ENCODE measurements around the gene NEDD8.

NEDD8 gene

DNA sequence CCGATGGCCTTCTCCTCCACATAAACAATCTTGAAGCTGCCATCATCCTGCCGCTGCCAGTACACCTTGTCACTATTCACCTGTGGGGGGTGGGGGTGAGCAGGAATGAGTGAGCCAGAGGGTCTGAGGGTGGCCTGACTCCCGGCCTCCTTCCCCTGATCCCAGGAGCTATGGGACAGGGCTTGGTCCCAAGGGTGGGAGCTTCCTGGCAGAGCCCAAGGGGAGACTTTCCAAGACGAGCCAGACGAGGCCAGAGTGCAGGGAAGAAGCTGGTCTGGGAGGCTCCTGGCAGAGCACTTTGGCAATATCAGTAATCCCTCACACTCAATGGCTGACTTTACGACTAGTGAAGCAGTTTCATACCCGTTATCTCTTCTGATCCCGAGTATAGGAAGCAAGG, 23.3 kb upstream of the NEDD8 start:
- Histone ChIP-seq H2AFZ (ENCODE audit: low read length) (no peak overlapping the region), H3K9ac (ENCODE audit: low read length) (no peak overlapping the region), H3K4me2 (ENCODE audit: low read length) (no peak overlapping the region), H3K79me2 (ENCODE audit: insufficient read depth, low read length) (no peaks in the 10 kb centered on the region), H3K9me3 (ENCODE audit: low read length) (no peaks in the 10 kb centered on the region), H4K20me1 (ENCODE audit: insufficient read depth, low read length) (no peaks in the 10 kb centered on the region), H3K27me3 (ENCODE audit: insufficient read depth, low read length) (no peaks in the 10 kb centered on the region), H3K36me3 (ENCODE audit: insufficient read depth, low read length) (no peaks in the 10 kb centered on the region), H3K4me3 (ENCODE audit: low read depth, low read length, poor library complexity, severe bottlenecking) (no peak overlapping the region), H3K9me2 (ENCODE audit: low read depth, low read length) (no peaks in the 10 kb centered on the region), H3F3A (ENCODE audit: insufficient read depth, low read length) (no peaks in the 10 kb centered on the region), H3K4me1 (ENCODE audit: insufficient read depth, low read length, severe bottlenecking) (no peaks in the 10 kb centered on the region), H3K27ac (ENCODE audit: low read depth, low read length, poor library complexity, severe bottlenecking) (no peak overlapping the region)
- TF ChIP-seq EZH2 (IDR thresholded peaks at IDR 0.05; ENCODE audit: borderline replicate concordance, low read length): no peak
- TF ChIP-seq, protein P1, sequence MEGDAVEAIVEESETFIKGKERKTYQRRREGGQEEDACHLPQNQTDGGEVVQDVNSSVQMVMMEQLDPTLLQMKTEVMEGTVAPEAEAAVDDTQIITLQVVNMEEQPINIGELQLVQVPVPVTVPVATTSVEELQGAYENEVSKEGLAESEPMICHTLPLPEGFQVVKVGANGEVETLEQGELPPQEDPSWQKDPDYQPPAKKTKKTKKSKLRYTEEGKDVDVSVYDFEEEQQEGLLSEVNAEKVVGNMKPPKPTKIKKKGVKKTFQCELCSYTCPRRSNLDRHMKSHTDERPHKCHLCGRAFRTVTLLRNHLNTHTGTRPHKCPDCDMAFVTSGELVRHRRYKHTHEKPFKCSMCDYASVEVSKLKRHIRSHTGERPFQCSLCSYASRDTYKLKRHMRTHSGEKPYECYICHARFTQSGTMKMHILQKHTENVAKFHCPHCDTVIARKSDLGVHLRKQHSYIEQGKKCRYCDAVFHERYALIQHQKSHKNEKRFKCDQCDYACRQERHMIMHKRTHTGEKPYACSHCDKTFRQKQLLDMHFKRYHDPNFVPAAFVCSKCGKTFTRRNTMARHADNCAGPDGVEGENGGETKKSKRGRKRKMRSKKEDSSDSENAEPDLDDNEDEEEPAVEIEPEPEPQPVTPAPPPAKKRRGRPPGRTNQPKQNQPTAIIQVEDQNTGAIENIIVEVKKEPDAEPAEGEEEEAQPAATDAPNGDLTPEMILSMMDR (IDR thresholded peaks at IDR 0.05; ENCODE audit: low read length): no peak

DNA sequence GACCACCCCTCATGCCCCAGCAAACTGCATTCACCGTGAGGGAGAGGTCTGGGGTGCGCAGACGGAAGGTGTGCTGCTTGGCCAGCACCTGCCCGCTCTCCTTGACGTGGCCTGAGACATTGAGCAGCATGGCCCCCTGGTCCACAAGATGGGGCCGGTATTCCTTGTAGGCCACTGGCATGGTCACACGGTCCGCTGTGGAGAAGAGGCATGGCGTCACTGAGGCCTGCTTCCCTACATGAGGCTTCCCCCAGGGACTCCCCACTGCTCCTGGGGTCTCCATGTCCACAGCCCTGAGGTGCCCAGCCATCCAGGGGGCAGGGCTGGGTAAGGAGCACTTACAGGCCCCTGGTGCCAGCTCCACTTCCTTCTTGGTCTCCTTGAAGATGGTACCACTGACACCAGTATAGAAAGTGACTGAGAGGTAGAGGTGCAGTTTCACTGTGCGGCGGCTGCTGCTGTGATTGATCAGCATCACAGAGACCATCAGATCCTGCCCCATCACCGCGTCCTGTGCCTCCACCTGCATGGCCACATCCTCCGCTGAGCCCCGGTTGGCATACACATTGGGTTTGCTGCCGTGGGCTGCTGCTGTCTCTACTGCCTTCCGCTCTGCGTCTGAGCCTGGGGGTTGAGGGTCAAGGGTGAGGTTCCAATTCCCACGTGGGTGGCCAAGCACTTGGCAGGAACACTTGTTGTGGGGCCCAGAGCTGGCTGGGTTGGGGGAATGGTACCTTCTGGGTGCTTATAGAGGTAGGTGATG, 22.6 kb upstream of the NEDD8 start:
- H3K4me1 ChIP-seq (ENCODE audit: insufficient read depth, low read length, severe bottlenecking): no peaks in the 10 kb centered on the region
- TF ChIP-seq EZH2 (IDR thresholded peaks at IDR 0.05; ENCODE audit: borderline replicate concordance, low read length): no peak
- TF ChIP-seq, protein P1 (IDR thresholded peaks at IDR 0.05; ENCODE audit: low read length): no peak
- H3K27ac ChIP-seq (ENCODE audit: low read depth, low read length, poor library complexity, severe bottlenecking): no peak overlapping the region
- H3K27me3 ChIP-seq (ENCODE audit: insufficient read depth, low read length): no peaks in the 10 kb centered on the region
- H2AFZ ChIP-seq (ENCODE audit: low read length): no peak overlapping the region
- H3K4me2 ChIP-seq (ENCODE audit: low read length): no peak overlapping the region
- H4K20me1 ChIP-seq (ENCODE audit: insufficient read depth, low read length): no peaks in the 10 kb centered on the region
- H3K9me2 ChIP-seq (ENCODE audit: low read depth, low read length): no peaks in the 10 kb centered on the region
- H3K9ac ChIP-seq (ENCODE audit: low read length): no peak overlapping the region
- H3F3A ChIP-seq (ENCODE audit: insufficient read depth, low read length): no peaks in the 10 kb centered on the region
- H3K4me3 ChIP-seq (ENCODE audit: low read depth, low read length, poor library complexity, severe bottlenecking): no peak overlapping the region
- H3K79me2 ChIP-seq (ENCODE audit: insufficient read depth, low read length): no peaks in the 10 kb centered on the region
- H3K36me3 ChIP-seq (ENCODE audit: insufficient read depth, low read length): no peaks in the 10 kb centered on the region
- H3K9me3 ChIP-seq (ENCODE audit: low read length): no peaks in the 10 kb centered on the region

DNA sequence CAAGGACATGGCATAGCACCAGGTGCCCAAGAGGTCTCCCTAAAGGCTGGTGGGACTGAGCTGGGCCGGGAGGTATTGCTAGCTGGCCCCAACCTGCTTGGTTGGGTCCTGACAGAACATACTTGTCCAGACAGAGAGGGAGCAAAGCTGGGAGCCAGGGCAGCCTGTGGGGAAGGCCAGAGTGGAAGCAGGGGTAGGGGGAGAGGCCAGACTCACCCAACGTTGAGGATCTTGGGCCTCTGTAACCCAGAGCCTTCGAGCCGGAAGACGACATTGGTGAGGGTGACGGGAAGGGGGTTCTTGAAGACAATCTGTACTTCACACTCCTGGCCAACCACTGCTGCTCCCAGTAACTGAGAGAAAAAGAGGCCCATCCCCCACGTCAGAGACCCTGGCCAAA, 21.8 kb upstream of the NEDD8 start:
- Histone ChIP-seq H3K27me3 (ENCODE audit: insufficient read depth, low read length) (no peaks in the 10 kb centered on the region), H3K9me3 (ENCODE audit: low read length) (no peaks in the 10 kb centered on the region), H3K4me3 (ENCODE audit: low read depth, low read length, poor library complexity, severe bottlenecking) (no peak overlapping the region), H3K27ac (ENCODE audit: low read depth, low read length, poor library complexity, severe bottlenecking) (no peak overlapping the region), H3K9ac (ENCODE audit: low read length) (no peak overlapping the region), H3K4me1 (ENCODE audit: insufficient read depth, low read length, severe bottlenecking) (no peaks in the 10 kb centered on the region), H4K20me1 (ENCODE audit: insufficient read depth, low read length) (no peaks in the 10 kb centered on the region), H3F3A (ENCODE audit: insufficient read depth, low read length) (no peaks in the 10 kb centered on the region), H3K4me2 (ENCODE audit: low read length) (no peak overlapping the region), H3K79me2 (ENCODE audit: insufficient read depth, low read length) (no peaks in the 10 kb centered on the region), H3K9me2 (ENCODE audit: low read depth, low read length) (no peaks in the 10 kb centered on the region), H3K36me3 (ENCODE audit: insufficient read depth, low read length) (no peaks in the 10 kb centered on the region), H2AFZ (ENCODE audit: low read length) (no peak overlapping the region)
- TF ChIP-seq, protein P1 (IDR thresholded peaks at IDR 0.05; ENCODE audit: low read length): no peak
- TF ChIP-seq EZH2 (IDR thresholded peaks at IDR 0.05; ENCODE audit: borderline replicate concordance, low read length): no peak
